Measurements from ENCODE around the gene GRSF1. TPM values are rescaled to one million over a fixed set of nuclear protein-coding genes. Genes with fewer than 3 reads are reported as not detected.

GRSF1 gene
- total and polyA plus RNA-seq, 2 experiments from 2014 or later: 113 to 118 TPM

DNA sequence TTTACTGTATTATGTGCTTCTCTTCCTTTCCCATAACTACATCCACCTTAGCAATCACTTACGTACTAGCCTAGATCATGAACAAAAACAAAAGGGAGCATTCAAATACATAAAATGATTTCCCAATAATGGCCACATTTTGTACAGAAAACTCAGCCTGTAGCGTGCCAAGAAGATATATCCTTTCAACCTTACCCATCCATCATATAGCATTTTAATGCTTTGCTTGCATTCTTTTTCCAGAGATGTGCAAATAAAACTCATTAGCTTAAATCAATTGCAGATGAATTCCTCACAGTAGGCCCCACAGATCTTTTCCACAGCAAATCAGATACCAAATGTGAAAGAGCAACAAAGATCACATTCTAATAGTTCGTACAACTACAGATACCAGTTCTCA is 20.8 kb downstream of the GRSF1 start:
- WGBS, 2 experiments (ENCODE audit: low coverage in 1 of 2, low lambda C conversion rate in 2 of 2, missing lambda C conversion rate in 2 of 2): 82% methylated on average over 3 of the region's 3 CpGs
- Histone ChIP-seq H3K27ac (no peak overlapping the region), H3K79me2 (ENCODE audit: insufficient read depth) (0 out of 2 replicates have a peak, but pooled peaks cover 14% of the 10 kb centered on the region), H3K36me3 (ENCODE audit: low read depth) (peaks cover 43% of the 10 kb centered on the region), H3K9me3 (ENCODE audit: low read depth) (no peaks in the 10 kb centered on the region), H4K20me1 (ENCODE audit: insufficient read depth) (no peaks in the 10 kb centered on the region), H3K9ac (no peak overlapping the region), H3K27me3 (replicated peaks; ENCODE audit: insufficient read depth) (no peaks in the 10 kb centered on the region), H2AFZ (no peak overlapping the region), H3K4me1 (ENCODE audit: insufficient read depth) (peaks cover 6% of the 10 kb centered on the region; the same call in 1 of the 2 replicates), H3K9me2 (ENCODE audit: insufficient read depth) (no peaks in the 10 kb centered on the region), H3F3A (ENCODE audit: insufficient read depth) (peaks cover 40% of the 10 kb centered on the region), H3K4me3 (no peak overlapping the region), H3K4me2 (ENCODE audit: unreplicated experiment) (no peak overlapping the region)
- TF ChIP-seq EZH2phosphoT487 (IDR thresholded peaks at IDR 0.05; ENCODE audit: insufficient read depth, low read depth) (no peak), EZH2 (IDR thresholded peaks at IDR 0.05; ENCODE audit: insufficient read depth, poor library complexity, severe bottlenecking) (no peak)
- no peak for DNase-seq
- in situ Hi-C loops (cut with MboI): no loop called here

DNA sequence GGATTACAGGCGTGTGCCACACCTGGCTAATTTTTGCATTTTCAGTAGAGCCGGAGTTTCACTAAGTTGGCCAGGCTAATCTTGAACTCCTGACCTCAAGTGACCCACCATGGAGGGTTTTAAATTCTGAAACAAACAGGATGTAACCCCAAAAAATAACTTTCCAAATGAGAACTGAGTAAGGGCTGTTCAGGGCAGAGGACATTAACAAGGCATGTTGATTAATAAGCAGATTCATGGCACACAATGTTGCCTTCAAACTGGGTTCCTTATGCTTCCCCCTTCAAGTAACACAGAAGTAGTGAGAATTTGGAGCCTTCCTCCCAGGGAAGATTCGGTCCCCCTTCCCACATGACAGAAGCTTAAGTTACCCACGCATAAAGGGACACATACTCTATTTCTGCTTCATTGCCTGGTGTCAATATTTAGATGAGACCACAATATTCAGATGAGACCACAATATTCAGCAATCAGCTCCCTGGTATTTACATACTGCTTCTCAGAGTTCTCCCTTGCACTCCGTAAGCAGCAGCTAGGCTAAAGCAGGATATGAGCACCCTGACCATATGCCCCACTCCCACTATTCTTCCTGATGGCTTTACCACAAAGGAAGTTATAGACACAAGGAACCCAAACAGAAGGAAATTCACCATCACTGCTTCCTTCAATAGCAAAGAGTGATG is 21.4 kb downstream of the GRSF1 start:
- WGBS, 2 experiments (ENCODE audit: low coverage in 1 of 2, low lambda C conversion rate in 2 of 2, missing lambda C conversion rate in 2 of 2): 90 to 93% methylated on average over 5 of the region's 5 CpGs
- no peak overlapping the region for H3K4me3 ChIP-seq
- in situ Hi-C loops (cut with MboI): no loop called here
- H3K9me3 ChIP-seq (ENCODE audit: low read depth): no peaks in the 10 kb centered on the region
- no peak overlapping the region for H3K9ac ChIP-seq
- no peaks in the 10 kb centered on the region for H4K20me1 ChIP-seq (ENCODE audit: insufficient read depth)
- no peak overlapping the region for H2AFZ ChIP-seq
- no peaks in the 10 kb centered on the region for H3K27me3 ChIP-seq (replicated peaks; ENCODE audit: insufficient read depth)
- H3F3A ChIP-seq (ENCODE audit: insufficient read depth): peaks cover 43% of the 10 kb centered on the region
- H3K36me3 ChIP-seq (ENCODE audit: low read depth): peaks cover 39% of the 10 kb centered on the region
- peaks cover 6% of the 10 kb centered on the region; the same call in 1 of the 2 replicates for H3K4me1 ChIP-seq (ENCODE audit: insufficient read depth)
- DNase-seq: no peak
- H3K27ac ChIP-seq: no peak overlapping the region
- 0 out of 2 replicates have a peak, but pooled peaks cover 11% of the 10 kb centered on the region for H3K79me2 ChIP-seq (ENCODE audit: insufficient read depth)
- H3K4me2 ChIP-seq (ENCODE audit: unreplicated experiment): no peak overlapping the region
- H3K9me2 ChIP-seq (ENCODE audit: insufficient read depth): no peaks in the 10 kb centered on the region
- TF ChIP-seq EZH2 (IDR thresholded peaks at IDR 0.05; ENCODE audit: insufficient read depth, poor library complexity, severe bottlenecking) (no peak), EZH2phosphoT487 (IDR thresholded peaks at IDR 0.05; ENCODE audit: insufficient read depth, low read depth) (no peak)

GRCh38 chr4:70816894-70817293 is 22.8 kb downstream of the GRSF1 start:
- 0 out of 2 replicates have a peak, but pooled peaks cover 11% of the 10 kb centered on the region for H3K79me2 ChIP-seq (ENCODE audit: insufficient read depth)
- H3K4me1 ChIP-seq (ENCODE audit: insufficient read depth): peaks cover 6% of the 10 kb centered on the region; the same call in 1 of the 2 replicates
- no peak overlapping the region for H3K4me3 ChIP-seq
- DNase-seq: no peak
- peaks cover 29% of the 10 kb centered on the region for H3K36me3 ChIP-seq (ENCODE audit: low read depth)
- no peaks in the 10 kb centered on the region for H3K27me3 ChIP-seq (replicated peaks; ENCODE audit: insufficient read depth)
- 0 out of 2 replicates have a peak overlapping the region, but pooled peaks have one; percentile 2 for H3K27ac ChIP-seq
- 50% methylated on average over 2 of the region's 2 CpGs for WGBS, 2 experiments (ENCODE audit: low coverage in 1 of 2, low lambda C conversion rate in 2 of 2, missing lambda C conversion rate in 2 of 2)
- H3K9ac ChIP-seq: no peak overlapping the region
- H3K4me2 ChIP-seq (ENCODE audit: unreplicated experiment): no peak overlapping the region
- peaks cover 49% of the 10 kb centered on the region for H3F3A ChIP-seq (ENCODE audit: insufficient read depth)
- in situ Hi-C loops (cut with MboI): no loop called here
- H4K20me1 ChIP-seq (ENCODE audit: insufficient read depth): no peaks in the 10 kb centered on the region
- TF ChIP-seq EZH2phosphoT487 (IDR thresholded peaks at IDR 0.05; ENCODE audit: insufficient read depth, low read depth) (no peak), EZH2 (IDR thresholded peaks at IDR 0.05; ENCODE audit: insufficient read depth, poor library complexity, severe bottlenecking) (no peak)
- no peaks in the 10 kb centered on the region for H3K9me3 ChIP-seq (ENCODE audit: low read depth)
- no peaks in the 10 kb centered on the region for H3K9me2 ChIP-seq (ENCODE audit: insufficient read depth)
- H2AFZ ChIP-seq: no peak overlapping the region

GRCh38 chr4:70815370-70815769 is 24.3 kb downstream of the GRSF1 start:
- H3F3A ChIP-seq (ENCODE audit: insufficient read depth): peaks cover 64% of the 10 kb centered on the region
- 14 to 16% methylated on average over 1 of the region's 1 CpG for WGBS, 2 experiments (ENCODE audit: low coverage in 1 of 2, low lambda C conversion rate in 2 of 2, missing lambda C conversion rate in 2 of 2)
- H3K4me3 ChIP-seq: no peak overlapping the region
- peak; percentile 27 for DNase-seq
- no peaks in the 10 kb centered on the region for H3K9me2 ChIP-seq (ENCODE audit: insufficient read depth)
- H4K20me1 ChIP-seq (ENCODE audit: insufficient read depth): no peaks in the 10 kb centered on the region
- no peak overlapping the region for H3K27ac ChIP-seq
- H3K9me3 ChIP-seq (ENCODE audit: low read depth): no peaks in the 10 kb centered on the region
- TF ChIP-seq EZH2phosphoT487 (IDR thresholded peaks at IDR 0.05; ENCODE audit: insufficient read depth, low read depth): no peak
- TF ChIP-seq EZH2 (IDR thresholded peaks at IDR 0.05; ENCODE audit: insufficient read depth, poor library complexity, severe bottlenecking): no peak
- H3K4me1 ChIP-seq (ENCODE audit: insufficient read depth): peaks cover 6% of the 10 kb centered on the region; the same call in 1 of the 2 replicates
- H3K9ac ChIP-seq: no peak overlapping the region
- H2AFZ ChIP-seq: no peak overlapping the region
- H3K27me3 ChIP-seq (replicated peaks; ENCODE audit: insufficient read depth): no peaks in the 10 kb centered on the region
- in situ Hi-C loops (cut with MboI): no loop called here
- H3K79me2 ChIP-seq (ENCODE audit: insufficient read depth): 0 out of 2 replicates have a peak, but pooled peaks cover 11% of the 10 kb centered on the region
- H3K36me3 ChIP-seq (ENCODE audit: low read depth): peaks cover 20% of the 10 kb centered on the region
- H3K4me2 ChIP-seq (ENCODE audit: unreplicated experiment): no peak overlapping the region
